ENCODE measurements around the gene SAMD4A.

SAMD4A gene

GRCh38 chr14:54712465-54713200, 145.7 kb downstream of the SAMD4A start:
- TF ChIP-seq CTCF (conservative IDR thresholded peaks at IDR 0.05): no peak
- no peak overlapping the region for H3K27ac ChIP-seq

DNA sequence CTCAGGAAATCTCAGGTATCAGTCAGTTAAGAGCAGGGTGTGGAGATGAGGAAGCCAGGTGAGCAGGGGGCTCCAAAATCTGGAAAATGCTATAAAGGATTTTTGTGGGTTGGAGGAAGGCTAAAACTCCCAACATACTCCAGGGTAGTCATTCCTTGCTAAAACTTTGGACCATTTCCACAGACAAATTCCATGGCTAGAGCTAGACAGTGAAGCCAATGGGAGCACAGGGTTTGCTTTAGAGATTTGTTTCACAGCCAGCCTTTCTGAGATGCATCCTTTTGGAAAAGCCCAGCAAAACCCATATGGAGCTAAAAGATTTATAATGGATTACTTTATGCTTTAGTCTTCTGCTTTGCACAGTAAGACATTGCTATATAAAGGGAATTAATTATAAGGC, 146.5 kb downstream of the SAMD4A start:
- TF ChIP-seq CTCF (conservative IDR thresholded peaks at IDR 0.05): no peak
- no peak overlapping the region for H3K27ac ChIP-seq

DNA sequence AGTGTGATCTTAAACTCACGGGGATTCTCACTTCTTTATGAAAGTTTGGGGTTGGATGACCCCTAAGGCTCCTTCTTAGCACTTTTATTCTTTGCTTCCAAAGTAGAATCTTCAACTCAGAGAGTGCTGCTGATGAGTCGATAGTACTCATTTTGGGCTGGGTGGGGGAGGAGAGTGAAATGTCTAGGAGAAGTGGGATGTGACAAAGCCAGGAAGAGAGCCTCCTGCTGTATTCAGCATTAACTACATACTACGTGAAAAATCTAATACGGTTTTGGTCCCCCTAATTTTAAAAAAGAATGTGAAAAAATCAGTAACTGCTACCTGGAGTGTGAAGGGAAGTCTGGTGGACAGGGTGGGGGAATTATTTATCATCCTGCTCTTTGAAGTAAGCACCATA, 148.3 kb downstream of the SAMD4A start:
- no peak for TF ChIP-seq CTCF (conservative IDR thresholded peaks at IDR 0.05)
- H3K27ac ChIP-seq: no peak overlapping the region

DNA sequence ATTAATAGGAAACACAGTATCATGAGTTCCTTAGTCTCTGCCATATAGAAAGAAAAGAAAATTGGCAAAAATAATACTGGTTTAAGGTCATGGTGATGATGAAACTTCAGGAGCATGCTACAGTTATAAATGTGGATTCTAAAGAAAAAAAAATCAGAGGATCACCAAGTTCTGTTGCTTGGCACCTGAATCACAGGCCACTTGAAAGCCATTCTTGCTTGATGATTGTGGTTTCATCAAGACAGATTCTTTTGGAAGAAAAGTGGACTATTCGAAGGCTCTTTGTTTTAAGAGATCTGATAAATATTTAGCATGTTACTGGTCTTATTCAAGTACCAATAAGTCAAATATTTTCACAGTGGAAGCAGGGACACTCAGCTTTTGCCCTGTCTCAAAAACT, 148.9 kb downstream of the SAMD4A start:
- no peak overlapping the region for H3K27ac ChIP-seq
- TF ChIP-seq CTCF (conservative IDR thresholded peaks at IDR 0.05): no peak

DNA sequence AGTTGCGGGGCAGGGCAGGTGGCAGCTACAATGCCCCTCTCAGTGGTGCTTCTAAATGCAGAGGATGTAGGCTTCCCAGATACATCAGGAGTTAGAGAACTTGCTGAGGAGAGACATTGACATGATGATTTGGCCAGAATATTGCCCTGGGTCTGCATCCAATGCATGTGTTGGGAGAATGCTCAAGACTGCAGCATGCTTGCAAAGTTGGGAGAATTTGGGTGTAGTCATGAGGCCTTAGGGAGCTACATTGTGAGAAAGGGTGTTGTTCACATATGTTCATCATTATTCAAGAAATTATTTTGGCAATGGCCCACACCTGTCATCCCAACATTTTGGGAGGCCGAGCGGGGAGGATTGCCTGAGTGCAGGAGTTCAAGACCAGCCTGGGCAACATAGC, 149.9 kb downstream of the SAMD4A start:
- H3K27ac ChIP-seq: no peak overlapping the region
- TF ChIP-seq CTCF (conservative IDR thresholded peaks at IDR 0.05): no peak

DNA sequence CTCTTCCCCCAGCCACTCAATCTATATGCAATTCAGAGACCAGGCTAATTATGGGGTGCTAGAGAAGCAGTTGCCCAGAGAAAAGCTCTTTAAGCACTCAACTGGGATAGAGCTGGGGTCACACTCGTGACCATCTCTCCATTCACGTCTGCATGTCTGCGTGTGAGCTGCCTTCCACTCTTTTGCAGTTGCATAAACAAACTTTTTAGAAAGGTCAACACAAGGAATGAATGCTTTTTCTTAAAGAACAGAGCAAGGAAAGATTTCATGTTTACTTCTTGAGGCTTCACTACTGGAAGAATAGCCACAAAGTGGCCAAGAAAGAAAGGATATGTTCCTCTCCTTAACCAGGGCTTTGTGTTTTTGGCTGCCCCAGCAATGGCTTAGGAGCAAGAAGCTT, 151.1 kb downstream of the SAMD4A start:
- no peak for TF ChIP-seq CTCF (conservative IDR thresholded peaks at IDR 0.05)
- H3K27ac ChIP-seq: no peak overlapping the region

DNA sequence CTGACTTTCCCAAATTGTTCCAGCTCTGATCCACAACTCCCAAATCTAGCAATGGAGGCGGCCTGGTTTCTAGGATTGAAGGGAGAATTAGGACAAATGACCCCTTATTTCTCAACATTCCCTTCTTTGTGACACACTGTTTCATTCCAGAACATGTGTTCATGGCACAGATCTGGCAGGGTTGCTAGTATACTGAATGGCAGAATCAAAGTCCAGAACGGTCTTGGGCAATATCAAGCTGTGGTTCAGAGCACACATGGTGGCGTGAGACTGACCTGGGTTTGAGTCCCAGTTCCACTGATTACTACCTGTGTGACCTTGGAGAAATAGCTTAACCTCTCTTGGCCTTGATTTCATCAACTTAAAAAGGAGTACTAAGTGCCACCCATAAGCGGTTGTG, 152.5 kb downstream of the SAMD4A start:
- TF ChIP-seq CTCF (conservative IDR thresholded peaks at IDR 0.05): no peak
- no peak overlapping the region for H3K27ac ChIP-seq

Measured in VCaP (cell line).